Astrocyte of the cerebellum (primary cell): Measurements from ENCODE around the gene NCLN.
"Not testable (repeated sequence)": the region's sequence is repeated elsewhere in the genome, so short reads cannot be mapped to it uniquely, and the experiment has no call there.

Experiments used
- DNase-seq: peaks from one replicate; pipeline ENCODE4 v3.0.0-alpha.2; 2011; ENCODE audit warnings: low read depth
- H3K4me3 ChIP-seq: 2 replicates; pipeline ENCODE4 v1.5.1; 2011; ENCODE audit warnings: mild to moderate bottlenecking, low read depth, low read length, moderate library complexity
- CTCF ChIP-seq: IDR thresholded peaks from 2 replicates; pipeline ENCODE4 v1.5.1; 2012; ENCODE audit warnings: low read length, low read depth, moderate library complexity, mild to moderate bottlenecking; ENCODE audit errors: missing control alignments
- in situ Hi-C: cut with HindIII; loops from 2 replicates; pipeline ENCODE4 v1.10.0; 2017; ENCODE audit warnings: low sequenced_read_pairs

NCLN gene

GRCh38 chr19:3234800-3235199 is 49.1 kb downstream of the NCLN start:
- no peak for DNase-seq
- in situ Hi-C loops, result no loop called here
- no peak for TF ChIP-seq CTCF
- H3K4me3 ChIP-seq, result no peak overlapping the region

GRCh38 chr19:3235604-3236003 is 49.9 kb downstream of the NCLN start:
- DNase-seq, in situ Hi-C loops, H3K4me3 ChIP-seq: not testable (repeated sequence)

GRCh38 chr19:3236272-3236671 is 50.5 kb downstream of the NCLN start:
- in situ Hi-C loops, result no loop called here
- TF ChIP-seq CTCF, result no peak
- DNase-seq, result no peak
- H3K4me3 ChIP-seq, result no peak overlapping the region

GRCh38 chr19:3238066-3238561 is 52.4 kb downstream of the NCLN start:
- DNase-seq, result no peak
- no peak for TF ChIP-seq CTCF
- in situ Hi-C loops, result no loop called here
- H3K4me3 ChIP-seq, result no peak overlapping the region

GRCh38 chr19:3239367-3239766 is 53.6 kb downstream of the NCLN start:
- TF ChIP-seq CTCF, result no peak
- H3K4me3 ChIP-seq, result no peak overlapping the region
- no peak for DNase-seq
- in situ Hi-C loops, result no loop called here

GRCh38 chr19:3243819-3244700 is 58.3 kb downstream of the NCLN start:
- in situ Hi-C loops, result no loop called here
- no peak overlapping the region for H3K4me3 ChIP-seq
- DNase-seq, result peak; percentile 15
- no peak for TF ChIP-seq CTCF

GRCh38 chr19:3245050-3245449 is 59.3 kb downstream of the NCLN start:
- no peak for DNase-seq
- in situ Hi-C loops, result no loop called here
- no peak overlapping the region for H3K4me3 ChIP-seq
- TF ChIP-seq CTCF, result no peak
